HepG2 (cell line): ENCODE data around the gene OR8B8. TPM values are rescaled to one million over a fixed set of nuclear protein-coding genes. Genes with fewer than 3 reads are reported as not detected.

Source experiments
- polyA plus RNA-seq, 8 experiments: library from polyadenylated mRNA; depleted of rRNA in 3 of 8; stranded (reverse) in 7 of 8; unstranded in 1 of 8; fragments of >200 nt; fragmentation: Illumina TruSeq in 4 of 8; extraction: Trizol in 4 of 8; gene quantifications; 2 replicates each; pipeline versions ENCODE4 v1.2.1 to v1.2.3, GENCODE V29; 2011 to 2016; ENCODE audit warnings: low read depth in 4 of 8, missing spikeins in 1 of 8, mixed read lengths in 1 of 8; ENCODE audit not compliant: insufficient read depth in 1 of 8
- total RNA-seq, 5 experiments: library from RNA; depleted of rRNA; stranded (reverse); fragments of >200 nt; fragmentation: Illumina TruSeq; extraction: Trizol; gene quantifications; 2 replicates each; pipeline ENCODE4 v1.2.3, GENCODE V29; 2016; ENCODE audit warnings: low read depth in 1 of 5

Gene OR8B8
- total and polyA plus RNA-seq, 2 of the 13 experiments (the other 11 are each of a cell fraction or from before 2014, with no cell fraction given): not detected

Other genes with a start within 250 kb of the OR8B8 start
- not detected in 2 replicates for gene OR8G1, start 204.6 kb downstream of the OR8B8 start, total RNA-seq (2016; rRNA removed; fragmentation: Illumina TruSeq; extraction: Trizol)
- not detected in 2 replicates for gene OR8G1, start 204.6 kb downstream of the OR8B8 start, polyA plus RNA-seq (2011; rRNA removed)
- not detected in 2 replicates for gene OR8G5, start 189.3 kb downstream of the OR8B8 start, total RNA-seq (2016; rRNA removed; fragmentation: Illumina TruSeq; extraction: Trizol)
- not detected in 2 replicates for gene OR8G5, start 189.3 kb downstream of the OR8B8 start, polyA plus RNA-seq (2011; rRNA removed)
- gene OR8D1, start 131.7 kb downstream of the OR8B8 start, total RNA-seq (2016; rRNA removed; fragmentation: Illumina TruSeq; extraction: Trizol): not detected in 2 replicates
- gene OR8D1, start 131.7 kb downstream of the OR8B8 start, polyA plus RNA-seq (2011; rRNA removed): not detected in 2 replicates
- not detected in 2 replicates for gene OR8D2, start 125.5 kb downstream of the OR8B8 start, total RNA-seq (2016; rRNA removed; fragmentation: Illumina TruSeq; extraction: Trizol)
- gene OR8D2, start 125.5 kb downstream of the OR8B8 start, polyA plus RNA-seq (2011; rRNA removed): not detected in 2 replicates
- gene OR8B2, start 61.2 kb downstream of the OR8B8 start, total RNA-seq (2016; rRNA removed; fragmentation: Illumina TruSeq; extraction: Trizol): not detected in 2 replicates
- gene OR8B2, start 61.2 kb downstream of the OR8B8 start, polyA plus RNA-seq (2011; rRNA removed): not detected in 2 replicates
- not detected in 2 replicates for gene OR8B3, start 46.7 kb downstream of the OR8B8 start, total RNA-seq (2016; rRNA removed; fragmentation: Illumina TruSeq; extraction: Trizol)
- not detected in 2 replicates for gene OR8B3, start 46.7 kb downstream of the OR8B8 start, polyA plus RNA-seq (2011; rRNA removed)
- gene OR8B4, start 20.8 kb downstream of the OR8B8 start, total RNA-seq (2016; rRNA removed; fragmentation: Illumina TruSeq; extraction: Trizol): not detected in 2 replicates
- gene OR8B4, start 20.8 kb downstream of the OR8B8 start, polyA plus RNA-seq (2011; rRNA removed): not detected in 2 replicates
- not detected in 2 replicates for gene OR8B12, start 98.0 kb upstream of the OR8B8 start, total RNA-seq (2016; rRNA removed; fragmentation: Illumina TruSeq; extraction: Trizol)
- gene OR8B12, start 98.0 kb upstream of the OR8B8 start, polyA plus RNA-seq (2011; rRNA removed): not detected in 2 replicates
- not detected in 2 replicates for gene OR8A1, start 124.3 kb upstream of the OR8B8 start, total RNA-seq (2016; rRNA removed; fragmentation: Illumina TruSeq; extraction: Trizol)
- not detected in 2 replicates for gene OR8A1, start 124.3 kb upstream of the OR8B8 start, polyA plus RNA-seq (2011; rRNA removed)
- gene PANX3, start 165.7 kb upstream of the OR8B8 start, total RNA-seq (2016; rRNA removed; fragmentation: Illumina TruSeq; extraction: Trizol): not detected in 2 replicates
- not detected in 2 replicates for gene PANX3, start 165.7 kb upstream of the OR8B8 start, polyA plus RNA-seq (2011; rRNA removed)
- gene TBRG1, start 177.2 kb upstream of the OR8B8 start, total RNA-seq (2016; rRNA removed; fragmentation: Illumina TruSeq; extraction: Trizol): 20.3 and 21.7 TPM in 2 replicates
- 25.6 and 28.9 TPM in 2 replicates for gene TBRG1, start 177.2 kb upstream of the OR8B8 start, polyA plus RNA-seq (2011; rRNA removed)
- 4.5 and 7.0 TPM in 2 replicates for gene SIAE, start 228.0 kb upstream of the OR8B8 start, total RNA-seq (2016; rRNA removed; fragmentation: Illumina TruSeq; extraction: Trizol)
- gene SIAE, start 228.0 kb upstream of the OR8B8 start, polyA plus RNA-seq (2011; rRNA removed): 21.8 and 22.4 TPM in 2 replicates
- gene SPA17, start 228.2 kb upstream of the OR8B8 start, total RNA-seq (2016; rRNA removed; fragmentation: Illumina TruSeq; extraction: Trizol): 8.4 and 12.7 TPM in 2 replicates
- gene SPA17, start 228.2 kb upstream of the OR8B8 start, polyA plus RNA-seq (2011; rRNA removed): 2.9 and 4.4 TPM in 2 replicates